Adrenal gland (tissue), 12 donors: ENCODE data around the gene EFTUD2. TPM values are rescaled to one million over a fixed set of nuclear protein-coding genes. Genes with fewer than 3 reads are reported as not detected.

Experiments
- DNase-seq, 7 donors: peaks; one replicate each; pipeline ENCODE4 v3.0.0-alpha.2; 2019 to 2020
- H3K27ac ChIP-seq, 5 donors: fragments of 200-600 bp; sonication (generic) in 4 of 5; 1 replicate in 3 of 5; 2 replicates in 2 of 5; pipeline versions ENCODE4 v1.5.1 to v1.8.0; 2016 to 2020; ENCODE audit warnings: mild to moderate bottlenecking in 1 of 5
- H3K27me3 ChIP-seq: fragments of 200-600 bp; 2 replicates; pipeline ENCODE4 v1.8.0; 2021
- H3K36me3 ChIP-seq, 2 donors: fragments of 200-600 bp; replicated peaks in 1 of 2; 1 replicate in 1 of 2; 2 replicates in 1 of 2; pipeline versions ENCODE4 v1.5.1 to v1.8.0; 2018 to 2022
- H3K4me1 ChIP-seq, 2 donors: fragments of 200-600 bp; replicated peaks in 1 of 2; 1 replicate in 1 of 2; 2 replicates in 1 of 2; pipeline versions ENCODE4 v1.5.1 to v1.8.0; 2018 to 2021
- H3K4me3 ChIP-seq, 4 donors: fragments of 200-600 bp; sonication (generic) in 3 of 4; one replicate each; pipeline ENCODE4 v1.5.1; 2016 to 2018
- H3K9me3 ChIP-seq, 3 donors: fragments of 200-600 bp; sonication (generic) in 1 of 3; replicated peaks in 1 of 3; 1 replicate in 2 of 3; 2 replicates in 1 of 3; pipeline versions ENCODE4 v1.5.1 to v1.8.0; 2016 to 2021
- CTCF ChIP-seq, 6 experiments: fragments of 450-650 bp in 4 of 6; fragments of 200-600 bp in 2 of 6; sonication (generic) in 1 of 6; IDR thresholded peaks; 1 replicate in 5 of 6; 2 replicates in 1 of 6; pipeline versions ENCODE4 v1.5.1 to v1.8.0; 2016 to 2021; ENCODE audit warnings: antibody characterized with exemption in 6 of 6, mild to moderate bottlenecking in 2 of 6, moderate library complexity in 1 of 6
- POLR2A ChIP-seq, 2 donors: fragments of 450-650 bp; IDR thresholded peaks; one replicate each; pipeline ENCODE4 v1.6.1; 2017; ENCODE audit warnings: antibody characterized with exemption in 2 of 2, mild to moderate bottlenecking in 2 of 2, moderate library complexity in 1 of 2
- WGBS, 4 donors: extraction: QIAGEN DNeasy Blood & Tissue Kit in 2 of 4; methylation state at CpG; one replicate each; pipeline versions ENCODE4 v1.1.5 to v1.1.7; 2013 to 2017; 5-methylcytosine and 5-hydroxymethylcytosine counted together
- intact Hi-C, 2 donors: fragments of 100-400 bp; cut with DNase I; formaldehyde crosslinking; loops; one replicate each; pipeline versions ENCODE4 v1.14.1 to v1.15.0; 2022 to 2023
- polyA plus RNA-seq, 3 donors: library from polyadenylated mRNA; stranded (reverse); fragments of 200-250 nt in 2 of 3; fragments of 350-450 nt in 1 of 3; fragmentation: Illumina TruSeq in 1 of 3; extraction: RNeasy Lipid Tissue Mini Kit (QIAGEN cat#74804) in 1 of 3; gene quantifications; one replicate each; pipeline ENCODE4 v1.2.3, GENCODE V29; 2013 to 2014
- total RNA-seq, 9 donors: library from RNA; depleted of rRNA in 4 of 9; stranded (reverse); fragments of >200 nt in 4 of 9; fragments of 120-200 nt in 1 of 9; fragmentation: NEBNext Ultra II Directional in 1 of 9; extraction: Animal tissue kit (Norgen Biotek cat#: 25700) in 1 of 9; gene quantifications; one replicate each; pipeline versions ENCODE4 v1.1.0 to v1.2.4, GENCODE V29; 2013 to 2023
- donor health status: healthy with polysubstance abuse.
- donor health status: Bipolar disorder and iron deficiency.
- donor health status: DM: yes; HTN: yes; CAD: no.
- donor health status: DM: no; HTN: no; CAD: no.
- donor health status: DM: no; HTN: no; CAD: no.
- donor health status: DM: yes; HTN: yes; CAD: no.

Gene EFTUD2
- total and polyA plus RNA-seq, 12 donors: 30.5 to 122 (median 87.2) TPM

GRCh38 chr17:44906010-44906646 is 6.9 kb upstream of the EFTUD2 start:
- TF ChIP-seq POLR2A (IDR thresholded peaks at IDR 0.05) (no peak), CTCF (IDR thresholded peaks at IDR 0.05) (no peak)
- Histone ChIP-seq H3K4me1 (peaks cover 2 to 7% of the 10 kb centered on the region in 2 donors), H3K9me3 (no peaks in the 10 kb centered on the region), H3K27ac (no peak overlapping the region), H3K36me3 (no peaks in the 10 kb centered on the region), H3K27me3 (no peaks in the 10 kb centered on the region), H3K4me3 (no peak overlapping the region)
- 78 to 91% (median 81%) methylated on average over 10 of the region's 10 CpGs for WGBS, 4 donors
- intact Hi-C loops: no loop called here
- peak in 2 of 7 donors; percentile 17 to 25 for DNase-seq

GRCh38 chr17:44905006-44906000 is 6.1 kb upstream of the EFTUD2 start:
- Histone ChIP-seq H3K36me3 (no peaks in the 10 kb centered on the region), H3K27me3 (no peaks in the 10 kb centered on the region), H3K4me1 (peaks cover 10 to 13% of the 10 kb centered on the region in 2 donors), H3K27ac (no peak overlapping the region), H3K4me3 (no peak overlapping the region), H3K9me3 (no peaks in the 10 kb centered on the region)
- DNase-seq: peak in 1 of 7 donors; percentile 10
- intact Hi-C loops: no loop called here
- TF ChIP-seq POLR2A (IDR thresholded peaks at IDR 0.05) (no peak), CTCF (IDR thresholded peaks at IDR 0.05) (no peak)
- WGBS, 4 donors: 88 to 90% (median 89%) methylated on average over 9 of the region's 9 CpGs

- Histone ChIP-seq H3K27ac (no peak overlapping the region), H3K27me3 (no peaks in the 10 kb centered on the region), H3K4me3 (no peak overlapping the region), H3K36me3 (no peaks in the 10 kb centered on the region), H3K9me3 (no peaks in the 10 kb centered on the region), H3K4me1 (peaks cover 16 to 19% of the 10 kb centered on the region in 2 donors)
- intact Hi-C loops: no loop called here
- WGBS, 4 donors: 92 to 98% (median 93%) methylated on average over 19 to 35 of the region's 35 CpGs
- peak in 1 of 7 donors; percentile 14 for DNase-seq
- TF ChIP-seq CTCF (IDR thresholded peaks at IDR 0.05) (no peak), POLR2A (IDR thresholded peaks at IDR 0.05) (no peak)
These were observed 5.0 kb upstream of the EFTUD2 start for GRCh38 chr17:44904001-44904984.
